Measurements from ENCODE around the gene MYH9.
"Not testable (repeated sequence)": the region's sequence is repeated elsewhere in the genome, so short reads cannot be mapped to it uniquely, and the experiment has no call there.

DNA sequence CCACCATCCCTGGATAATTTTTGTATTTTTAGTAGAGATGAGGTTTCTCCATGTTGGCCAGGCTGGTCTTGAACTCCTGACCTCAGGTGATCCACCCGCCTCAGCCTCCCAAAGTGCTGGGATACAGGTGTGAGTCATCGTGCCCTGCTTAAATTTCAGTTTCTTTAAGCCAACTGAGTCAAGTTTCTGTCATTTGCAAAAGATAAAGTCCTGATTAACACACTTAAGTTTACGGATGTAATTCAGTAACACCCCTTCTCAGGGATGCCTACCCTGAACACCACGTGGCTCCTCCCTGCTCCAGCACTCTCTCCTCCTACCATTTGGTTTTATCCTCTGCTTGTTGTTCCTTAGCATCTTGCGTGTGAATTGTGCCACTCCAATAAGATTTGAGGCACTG lies 36.7 kb upstream of the MYH9 start:
- TF ChIP-seq, protein P1, sequence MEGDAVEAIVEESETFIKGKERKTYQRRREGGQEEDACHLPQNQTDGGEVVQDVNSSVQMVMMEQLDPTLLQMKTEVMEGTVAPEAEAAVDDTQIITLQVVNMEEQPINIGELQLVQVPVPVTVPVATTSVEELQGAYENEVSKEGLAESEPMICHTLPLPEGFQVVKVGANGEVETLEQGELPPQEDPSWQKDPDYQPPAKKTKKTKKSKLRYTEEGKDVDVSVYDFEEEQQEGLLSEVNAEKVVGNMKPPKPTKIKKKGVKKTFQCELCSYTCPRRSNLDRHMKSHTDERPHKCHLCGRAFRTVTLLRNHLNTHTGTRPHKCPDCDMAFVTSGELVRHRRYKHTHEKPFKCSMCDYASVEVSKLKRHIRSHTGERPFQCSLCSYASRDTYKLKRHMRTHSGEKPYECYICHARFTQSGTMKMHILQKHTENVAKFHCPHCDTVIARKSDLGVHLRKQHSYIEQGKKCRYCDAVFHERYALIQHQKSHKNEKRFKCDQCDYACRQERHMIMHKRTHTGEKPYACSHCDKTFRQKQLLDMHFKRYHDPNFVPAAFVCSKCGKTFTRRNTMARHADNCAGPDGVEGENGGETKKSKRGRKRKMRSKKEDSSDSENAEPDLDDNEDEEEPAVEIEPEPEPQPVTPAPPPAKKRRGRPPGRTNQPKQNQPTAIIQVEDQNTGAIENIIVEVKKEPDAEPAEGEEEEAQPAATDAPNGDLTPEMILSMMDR (IDR thresholded peaks at IDR 0.05) = not testable (repeated sequence)
- TF ChIP-seq EZH2 (IDR thresholded peaks at IDR 0.05; ENCODE audit: borderline replicate concordance, insufficient read depth, low read depth, low read length, poor library complexity, severe bottlenecking) = not testable (repeated sequence)
